ENCODE measurements around the gene CFAP100.

CFAP100 gene

GRCh38 chr3:126394179-126394976, at the start of gene CFAP100:
Gene CFAP100, plus strand, starts transcription at chr3:126394909. Its CDS starts 1,092 bp downstream, at chr3:126396001.
- DNase-seq, result no peak

GRCh38 chr3:126345231-126345630, 49.5 kb upstream of the CFAP100 start:
- DNase-seq, result no peak

GRCh38 chr3:126345641-126346460, 48.9 kb upstream of the CFAP100 start:
- DNase-seq, result no peak

- no peak for DNase-seq
Observed at GRCh38 chr3:126346466-126346865, 48.2 kb upstream of the CFAP100 start.

GRCh38 chr3:126347543-126348161, 47.1 kb upstream of the CFAP100 start:
- DNase-seq, result no peak

- no peak for DNase-seq
Observed at GRCh38 chr3:126348308-126348920, 46.3 kb upstream of the CFAP100 start.

- no peak for DNase-seq
Observed at GRCh38 chr3:126349071-126349470, 45.6 kb upstream of the CFAP100 start.

GRCh38 chr3:126349611-126350501, 44.9 kb upstream of the CFAP100 start:
- DNase-seq, result no peak

GRCh38 chr3:126350502-126351085, 44.1 kb upstream of the CFAP100 start:
- no peak for DNase-seq

- no peak for DNase-seq
Observed at GRCh38 chr3:126351086-126351770, 43.5 kb upstream of the CFAP100 start.

- no peak for DNase-seq
Observed at GRCh38 chr3:126351771-126352475, 42.8 kb upstream of the CFAP100 start.

GRCh38 chr3:126352476-126353454, 41.9 kb upstream of the CFAP100 start:
- DNase-seq, result no peak

- DNase-seq, result no peak
Observed at GRCh38 chr3:126353694-126354321, 40.9 kb upstream of the CFAP100 start.

GRCh38 chr3:126354776-126355175, 39.9 kb upstream of the CFAP100 start:
- DNase-seq, result no peak

- no peak for DNase-seq
Observed at GRCh38 chr3:126355251-126355650, 39.5 kb upstream of the CFAP100 start.

GRCh38 chr3:126355777-126356372, 38.8 kb upstream of the CFAP100 start:
- DNase-seq, result no peak

- peak; percentile 9 to 10 for DNase-seq
Observed at GRCh38 chr3:126356373-126357264, 38.1 kb upstream of the CFAP100 start.
